K562 (cell line): Measurements from ENCODE around the gene TLR5. TPM values are rescaled to one million over a fixed set of nuclear protein-coding genes. Genes with fewer than 3 reads are reported as not detected.

Experiments
- ATAC-seq: fragments of 200-7000 bp; cut with Tn5 transposase; 3 replicates; pipeline ENCODE4 v1.9.1; 2020; ENCODE audit warnings: moderate library complexity
- BruUV-seq: library from RNA; stranded (reverse); fragments of 400-500 nt; replicated peaks from 2 replicates; lab custom pipeline; 2021; lab: Mats Ljungman, UMichigan
- CTCF ChIA-PET: fragments of 300-600 bp; formaldehyde crosslinking; extraction: SDS; loops from one replicate; lab custom pipeline; 2021; ENCODE audit warnings: low intra/inter-chr PET ratio; lab: Yijun Ruan, JAX
- POLR2A ChIA-PET: fragments of 300-600, 350-650 bp; sonication (Branson Sonifier 250); formaldehyde crosslinking; extraction: SDS; loops from one replicate; lab custom pipeline; 2021; ENCODE audit warnings: antibody characterized with exemption, inconsistent platforms; lab: Yijun Ruan, JAX
- DNase-seq, 4 experiments: peaks; one replicate each; pipeline versions ENCODE4 v3.0.0 to v3.0.0-alpha.2; 2011 to 2018; ENCODE audit warnings: low spot score in 3 of 4, mixed read lengths in 3 of 4; ENCODE audit errors: extremely low read depth in 1 of 4
- FAIRE-seq: peaks from 2 replicates; lab custom pipeline; 2011; peaks lifted over from hg19 to GRCh38; lab: Jason Lieb, UNC
- H2AFZ ChIP-seq: 2 replicates; pipeline ENCODE4 v1.6.0; 2011; ENCODE audit warnings: low read depth, low read length, control low read depth, inconsistent platforms
- H3K27ac ChIP-seq: fragments of 200-600 bp; 3 replicates; pipeline ENCODE4 v1.8.0; 2011; ENCODE audit warnings: low read depth, mild to moderate bottlenecking, control low read depth, inconsistent platforms, low read length, moderate library complexity, mixed read lengths; ENCODE audit errors: extremely low read depth
- H3K27me3 ChIP-seq, 2 experiments: fragments of 300-600 bp in 1 of 2; 2 replicates in 1 of 2; 3 replicates in 1 of 2; pipeline versions ENCODE4 v1.6.0 to v1.8.0; 2011; ENCODE audit warnings: inconsistent platforms in 2 of 2, low read length in 2 of 2, mild to moderate bottlenecking in 1 of 2, mixed read lengths in 1 of 2, moderate library complexity in 1 of 2; ENCODE audit not compliant: control insufficient read depth in 2 of 2, insufficient read depth in 2 of 2
- H3K36me3 ChIP-seq: fragments of 300-600 bp; 3 replicates; pipeline ENCODE4 v1.8.0; 2011; ENCODE audit warnings: mild to moderate bottlenecking, low read length, inconsistent platforms; ENCODE audit not compliant: control insufficient read depth, insufficient read depth
- H3K4me1 ChIP-seq, 2 experiments: fragments of 200-600 bp in 1 of 2; replicated peaks in 1 of 2; 2 replicates in 1 of 2; 3 replicates in 1 of 2; pipeline versions ENCODE4 v1.5.1 to v1.8.0; 2011; ENCODE audit warnings: inconsistent platforms in 2 of 2, low read length in 2 of 2, mild to moderate bottlenecking in 1 of 2, mixed read lengths in 1 of 2, moderate library complexity in 1 of 2; ENCODE audit not compliant: control insufficient read depth in 2 of 2, insufficient read depth in 2 of 2
- H3K4me2 ChIP-seq: 2 replicates; pipeline ENCODE4 v1.6.1; 2011; ENCODE audit warnings: low read length, control low read depth, inconsistent platforms, mixed read lengths; ENCODE audit not compliant: insufficient read depth
- H3K4me3 ChIP-seq: fragments of 200-600 bp; sonication (generic), shearing (Covaris generic); 2 replicates; pipeline ENCODE4 v1.5.1; 2016; ENCODE audit warnings: control low read depth, inconsistent platforms
- H3K79me2 ChIP-seq: fragments of 200-600 bp; 3 replicates; pipeline ENCODE4 v1.8.0; 2011; ENCODE audit warnings: low read length, inconsistent platforms; ENCODE audit not compliant: control insufficient read depth, insufficient read depth
- H3K9ac ChIP-seq, 2 experiments: 2 replicates each; pipeline versions ENCODE4 v1.6.0 to v1.6.1; 2011; ENCODE audit warnings: low read depth in 2 of 2, low read length in 2 of 2, control low read depth in 1 of 2, inconsistent platforms in 1 of 2, mild to moderate bottlenecking in 1 of 2, mixed read lengths in 1 of 2; ENCODE audit not compliant: insufficient read depth in 1 of 2
- H3K9me1 ChIP-seq: one replicate; pipeline ENCODE4 v1.6.0; 2011; ENCODE audit warnings: inconsistent platforms, mild to moderate bottlenecking, low read length, moderate library complexity; ENCODE audit not compliant: control insufficient read depth, insufficient read depth
- H3K9me3 ChIP-seq: replicated peaks from 2 replicates; pipeline ENCODE4 v1.5.1; 2011; ENCODE audit warnings: low read depth, low read length, inconsistent platforms; ENCODE audit not compliant: control insufficient read depth, insufficient read depth
- H4K20me1 ChIP-seq: replicated peaks from 2 replicates; pipeline ENCODE4 v1.6.1; 2011; ENCODE audit warnings: low read length, inconsistent platforms, mixed read lengths; ENCODE audit not compliant: control insufficient read depth, insufficient read depth
- ATF3 ChIP-seq, 2 experiments: fragments of 450-650 bp in 1 of 2; sonication (generic) in 1 of 2; formaldehyde crosslinking in 1 of 2; IDR thresholded peaks in 1 of 2; conservative IDR thresholded peaks in 1 of 2; 2 replicates each; pipeline versions ENCODE4 v1.6.1 to v1.8.1; 2016 to 2023; ENCODE audit warnings: mild to moderate bottlenecking in 2 of 2, moderate library complexity in 2 of 2, inconsistent platforms in 1 of 2, missing genetic modification reagents in 1 of 2
- CREB1 ChIP-seq, 2 experiments: sonication (generic) in 1 of 2; formaldehyde crosslinking in 1 of 2; IDR thresholded peaks; 2 replicates each; pipeline versions ENCODE4 v1.6.1 to v1.8.0; 2012 to 2022; ENCODE audit warnings: inconsistent platforms in 1 of 2, mild to moderate bottlenecking in 1 of 2, missing genetic modification reagents in 1 of 2, moderate library complexity in 1 of 2
- EP300 ChIP-seq: IDR thresholded peaks from 2 replicates; pipeline ENCODE4 v1.6.1; 2012; ENCODE audit warnings: low read length, improper control_type of control experiment
- FOSL1 ChIP-seq: fragments of 200-800 bp; sonication (Bioruptor generic); conservative IDR thresholded peaks from 2 replicates; pipeline ENCODE4 v1.6.1; 2016; ENCODE audit warnings: missing genetic modification characterization, missing compliant biosample characterization
- MITF ChIP-seq: IDR thresholded peaks from 2 replicates; pipeline ENCODE4 v1.6.1; 2014; ENCODE audit warnings: antibody characterized with exemption
- NFE2 ChIP-seq: IDR thresholded peaks from 2 replicates; pipeline ENCODE4 v1.6.1; 2014; ENCODE audit warnings: antibody characterized with exemption, low read depth
- NR2C1 ChIP-seq, 2 experiments: fragments of 450-650 bp; IDR thresholded peaks; 2 replicates each; pipeline ENCODE4 v1.6.1; 2017; ENCODE audit warnings: mild to moderate bottlenecking in 2 of 2, antibody characterized with exemption in 1 of 2, inconsistent platforms in 1 of 2, missing compliant biosample characterization in 1 of 2, missing genetic modification characterization in 1 of 2
- SIX5 ChIP-seq, 2 experiments: IDR thresholded peaks; 2 replicates each; pipeline ENCODE4 v1.6.1; 2011; ENCODE audit warnings: low read length in 2 of 2, borderline replicate concordance in 1 of 2, low read depth in 1 of 2, mild to moderate bottlenecking in 1 of 2, moderate library complexity in 1 of 2; ENCODE audit not compliant: insufficient read depth in 1 of 2
- SP1 ChIP-seq: sonication (generic); formaldehyde crosslinking; IDR thresholded peaks from 2 replicates; pipeline ENCODE4 v1.8.1; 2022; ENCODE audit warnings: mild to moderate bottlenecking, missing genetic modification reagents
- SPI1 ChIP-seq: IDR thresholded peaks from 2 replicates; pipeline ENCODE4 v1.6.1; 2011; ENCODE audit warnings: low read depth, low read length, control low read depth, borderline replicate concordance
- TRIM24 ChIP-seq, 2 experiments: fragments of 450-650 bp; IDR thresholded peaks; 2 replicates each; pipeline ENCODE4 v1.6.1; 2016
- ZKSCAN1 ChIP-seq: fragments of 150-350 bp; IDR thresholded peaks from 2 replicates; pipeline ENCODE4 v1.6.1; 2016; ENCODE audit warnings: low read depth, low read length
- ZNF175 ChIP-seq: fragments of 200-800 bp; sonication (Bioruptor generic); IDR thresholded peaks from 2 replicates; pipeline ENCODE4 v1.6.1; 2016; ENCODE audit warnings: low read depth, mild to moderate bottlenecking, missing genetic modification characterization, missing compliant biosample characterization
- ZNF224 ChIP-seq: sonication (generic); formaldehyde crosslinking; IDR thresholded peaks from 2 replicates; pipeline ENCODE4 v1.8.0; 2022; ENCODE audit warnings: mild to moderate bottlenecking, missing genetic modification reagents
- ZNF75A ChIP-seq: fragments of 450-650 bp; formaldehyde crosslinking; IDR thresholded peaks from 2 replicates; pipeline ENCODE4 v1.4.0; 2020; ENCODE audit warnings: mild to moderate bottlenecking
- WGBS: fragments of 100-300 bp; shearing (Covaris generic); methylation state at CpG from one replicate; pipeline ENCODE4 v1.1.6; 2016; ENCODE audit warnings: low coverage, mixed read lengths; ENCODE audit not compliant: insufficient coverage; ENCODE audit errors: missing lambda C conversion rate; 5-methylcytosine and 5-hydroxymethylcytosine counted together
- in situ Hi-C: fragments of 300-500 bp; cut with MboI; formaldehyde crosslinking; loops from 4 replicates; pipeline ENCODE4 v1.15.0; 2018; ENCODE audit warnings: inconsistent platforms, mixed read lengths
- intact Hi-C: fragments of 100-400 bp; cut with micrococcal nuclease; formaldehyde crosslinking; loops from 2 replicates; pipeline ENCODE4 v1.14.2; 2022
- polyA plus RNA-seq, 8 experiments: library from polyadenylated mRNA; depleted of rRNA in 4 of 8; stranded (reverse) in 5 of 8; unstranded in 3 of 8; fragments of >200 nt; fragmentation: Nextera tagmentation in 2 of 8; fragmentation: Illumina TruSeq in 1 of 8; extraction: Ambion mirVana in 2 of 8; extraction: Trizol in 1 of 8; gene quantifications; 2 replicates each; pipeline versions ENCODE4 v1.2.1 to v1.2.3, GENCODE V29; 2011 to 2014; ENCODE audit warnings: inconsistent platforms in 1 of 8, missing spikeins in 1 of 8
- total RNA-seq, 7 experiments: library from RNA; depleted of rRNA in 6 of 7; stranded (reverse); fragments of >200 nt in 6 of 7; fragmentation: Illumina TruSeq in 2 of 7; extraction: Trizol in 2 of 7; gene quantifications; 2 replicates each; pipeline versions ENCODE4 v1.2.1 to v1.2.3, GENCODE V29; 2011 to 2021; ENCODE audit warnings: low replicate concordance in 1 of 7
- TF ChIP-seq, protein P1 (sequence below): sonication (generic); formaldehyde crosslinking; IDR thresholded peaks from 2 replicates; pipeline ENCODE4 v1.8.1; 2023; ENCODE audit warnings: mild to moderate bottlenecking, missing genetic modification reagents

TLR5 gene
- total and polyA plus RNA-seq, 9 of the 15 experiments (the other 6 are each of a cell fraction or from before 2014, with no cell fraction given) = 0.93 to 7.4 (median 1.9) TPM

DNA sequence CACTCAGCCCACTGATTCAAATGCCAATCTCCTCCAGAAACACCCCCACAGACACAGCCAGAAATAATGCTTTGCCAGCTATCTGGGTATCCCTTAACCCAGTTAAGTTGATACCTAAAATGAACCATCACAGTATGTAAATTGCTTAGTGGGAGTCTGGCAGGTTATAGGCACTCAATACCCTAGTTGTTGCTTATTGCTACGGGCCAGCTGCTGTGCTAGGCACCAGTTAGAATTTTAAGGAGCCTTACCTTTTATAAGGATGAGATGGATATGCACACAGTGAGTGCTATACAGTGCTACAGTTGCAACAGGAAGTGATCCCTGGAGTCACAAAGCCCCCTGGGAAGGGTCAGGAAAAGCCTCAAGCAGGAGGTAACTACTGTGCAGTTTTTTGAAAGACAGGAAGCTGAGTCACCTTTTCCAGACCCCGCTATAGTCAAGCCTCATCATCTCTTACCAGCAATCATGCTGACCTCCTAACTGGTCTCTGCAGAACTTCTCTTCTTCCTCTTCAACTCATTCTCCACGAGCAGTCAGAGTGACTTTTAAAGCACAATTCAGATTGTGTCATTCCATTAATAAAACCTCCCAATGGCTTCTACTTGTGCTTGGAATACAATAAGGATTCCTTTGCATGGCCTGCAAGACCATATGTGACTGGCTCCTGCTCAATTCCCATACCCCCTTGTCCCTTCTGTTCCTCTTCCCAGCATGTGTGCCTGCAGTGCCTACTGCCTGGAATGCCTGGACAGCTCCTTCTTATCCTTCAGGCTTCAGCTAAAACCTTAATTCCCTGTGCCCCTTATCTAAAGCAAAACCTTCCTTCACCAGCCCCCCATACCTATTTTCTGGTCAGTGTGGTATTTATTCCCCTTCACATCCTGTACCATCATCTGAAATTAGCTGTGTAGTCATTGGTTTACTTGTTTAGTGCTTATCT, 10.4 kb upstream of the TLR5 start:
- Histone ChIP-seq H3K4me2 (no peak overlapping the region), H3K9me3 (no peaks in the 10 kb centered on the region), H3K9ac (no peak overlapping the region), H3K4me3 (no peak overlapping the region), H3K4me1 (peaks cover 0 to 20% of the 10 kb centered on the region in 2 experiments; a peak in 3 of 5 replicates), H3K9me1 (no peaks in the 10 kb centered on the region), H3K27ac (no peak overlapping the region), H3K79me2 (no peaks in the 10 kb centered on the region), H3K36me3 (no peaks in the 10 kb centered on the region), H4K20me1 (no peaks in the 10 kb centered on the region), H3K27me3 (no peaks in the 10 kb centered on the region), H2AFZ (peak overlapping the region; percentile 43)
- intact Hi-C loops = no loop called here
- in situ Hi-C loops = no loop called here
- 16% methylated on average over 3 of the region's 3 CpGs for WGBS
- DNase-seq (peak in 2 of 4 experiments; percentile 47 to 62), FAIRE-seq (peak; percentile 56), ATAC-seq (peak; percentile 65)
- CTCF ChIA-PET = no interaction called here
- no TSS peak for BruUV-seq
- POLR2A ChIA-PET = interaction anchor here (0.7 kb wide), 1 partner anchor 10 kb away, joined by 3 read pairs; no protein-coding TSS in a partner anchor
- TF ChIP-seq TRIM24 (IDR thresholded peaks at IDR 0.05) (no peak), NFE2 (peak; percentile 56), MITF (no peak), ATF3 (IDR thresholded peaks at IDR 0.05) (peak; percentile 78), ATF3 (CRISPR knock-in tag; conservative IDR thresholded peaks at IDR 0.05) (no peak), ZNF224 (CRISPR knock-in tag) (no peak), ZKSCAN1 (no peak), SIX5 (IDR thresholded peaks at IDR 0.05; ENCODE audit: borderline replicate concordance in 1 of 2, insufficient read depth in 1 of 2, low read depth in 1 of 2, low read length in 2 of 2) (no peak), EP300 (0 out of 2 replicates have a peak, but pooled peaks have one; percentile 25), CREB1 (IDR thresholded peaks at IDR 0.05) (no peak), CREB1 (CRISPR knock-in tag; IDR thresholded peaks at IDR 0.05) (no peak), NR2C1 (IDR thresholded peaks at IDR 0.05) (peak; percentile 51; the same call in 1 of the 2 replicates), NR2C1 (tag; IDR thresholded peaks at IDR 0.05) (peak; percentile 87), SPI1 (0 out of 2 replicates have a peak, but pooled peaks have one; percentile 13), ZNF75A (CRISPR knock-in tag) (no peak), SP1 (no peak), ZNF175 (peak; percentile 67; the same call in 1 of the 2 replicates), FOSL1 (tag) (peak; percentile 84)
- TF ChIP-seq, protein P1, sequence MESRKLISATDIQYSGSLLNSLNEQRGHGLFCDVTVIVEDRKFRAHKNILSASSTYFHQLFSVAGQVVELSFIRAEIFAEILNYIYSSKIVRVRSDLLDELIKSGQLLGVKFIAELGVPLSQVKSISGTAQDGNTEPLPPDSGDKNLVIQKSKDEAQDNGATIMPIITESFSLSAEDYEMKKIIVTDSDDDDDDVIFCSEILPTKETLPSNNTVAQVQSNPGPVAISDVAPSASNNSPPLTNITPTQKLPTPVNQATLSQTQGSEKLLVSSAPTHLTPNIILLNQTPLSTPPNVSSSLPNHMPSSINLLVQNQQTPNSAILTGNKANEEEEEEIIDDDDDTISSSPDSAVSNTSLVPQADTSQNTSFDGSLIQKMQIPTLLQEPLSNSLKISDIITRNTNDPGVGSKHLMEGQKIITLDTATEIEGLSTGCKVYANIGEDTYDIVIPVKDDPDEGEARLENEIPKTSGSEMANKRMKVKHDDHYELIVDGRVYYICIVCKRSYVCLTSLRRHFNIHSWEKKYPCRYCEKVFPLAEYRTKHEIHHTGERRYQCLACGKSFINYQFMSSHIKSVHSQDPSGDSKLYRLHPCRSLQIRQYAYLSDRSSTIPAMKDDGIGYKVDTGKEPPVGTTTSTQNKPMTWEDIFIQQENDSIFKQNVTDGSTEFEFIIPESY (CRISPR knock-in tag) = no peak
